A549 (cell line): ENCODE data around the gene ANKRD11. TPM values are rescaled to one million over a fixed set of nuclear protein-coding genes. Genes with fewer than 3 reads are reported as not detected.

Source experiments
- ATAC-seq, 2 experiments: fragments of 200-7000 bp in 1 of 2; fragments of >200 bp in 1 of 2; cut with Nextera tagmentation in 1 of 2; cut with Tn5 transposase in 1 of 2; 3 replicates each; pipeline versions ENCODE4 v1.8.0 to v1.9.1; 2018 to 2020; ENCODE audit warnings: mild to moderate bottlenecking in 1 of 2, moderate library complexity in 1 of 2
- CTCF ChIA-PET: fragments of 300-600 bp; sonication (Branson Sonifier 250); formaldehyde crosslinking; extraction: SDS; loops from one replicate; lab custom pipeline; 2021; ENCODE audit warnings: antibody characterized with exemption, inconsistent platforms; lab: Yijun Ruan, JAX
- POLR2A ChIA-PET: fragments of 350-600 bp; formaldehyde crosslinking; extraction: SDS; loops from one replicate; lab custom pipeline; 2021; ENCODE audit warnings: antibody characterized with exemption, inconsistent platforms; lab: Yijun Ruan, JAX
- DNase-seq, 2 experiments: peaks; one replicate each; pipeline versions ENCODE4 v3.0.0 to v3.0.0-alpha.2; 2011 to 2016; ENCODE audit warnings: low read depth in 1 of 2, low spot score in 1 of 2
- FAIRE-seq: peaks from 2 replicates; lab custom pipeline; 2011; peaks lifted over from hg19 to GRCh38; lab: Jason Lieb, UNC
- H3K27ac ChIP-seq, 2 experiments: fragments of >200 bp; sonication (Bioruptor Twin); formaldehyde crosslinking; 3 replicates each; pipeline ENCODE4 v1.5.1; 2016 to 2017
- H3K4me1 ChIP-seq: fragments of >200 bp; sonication (Bioruptor Twin); formaldehyde crosslinking; 3 replicates; pipeline ENCODE4 v1.6.1; 2016
- H3K4me2 ChIP-seq: fragments of >200 bp; sonication (Bioruptor Twin); formaldehyde crosslinking; 3 replicates; pipeline ENCODE4 v1.6.1; 2016
- H3K4me3 ChIP-seq: fragments of >200 bp; sonication (Bioruptor Twin); formaldehyde crosslinking; 3 replicates; pipeline ENCODE4 v1.5.1; 2016
- H3K9me3 ChIP-seq: fragments of >200 bp; sonication (Bioruptor Twin); formaldehyde crosslinking; 3 replicates; pipeline ENCODE4 v1.6.1; 2016
- ATOH8 ChIP-seq: fragments of 250-450 bp; sonication (Bioruptor Pico); IDR thresholded peaks from 2 replicates; pipeline ENCODE4 v1.5.0; 2020; ENCODE audit warnings: low read depth, mild to moderate bottlenecking, moderate library complexity
- BCL3 ChIP-seq: fragments of >200 bp; sonication (Bioruptor Twin); formaldehyde crosslinking; IDR thresholded peaks from 3 replicates; pipeline ENCODE4 v1.6.1; 2016
- CBX2 ChIP-seq: fragments of 200-600 bp; sonication (generic); IDR thresholded peaks from 2 replicates; pipeline ENCODE4 v1.6.1; 2016; ENCODE audit warnings: low read depth, mild to moderate bottlenecking, borderline replicate concordance
- CBX8 ChIP-seq: fragments of 200-600 bp; sonication (generic); IDR thresholded peaks from 2 replicates; pipeline ENCODE4 v1.6.1; 2016
- EHF ChIP-seq: fragments of 250-450 bp; sonication (Bioruptor Pico); IDR thresholded peaks from 2 replicates; pipeline ENCODE4 v1.5.0; 2020; ENCODE audit warnings: mild to moderate bottlenecking
- EP300 ChIP-seq, 2 experiments: fragments of >200 bp; sonication (Bioruptor Twin); formaldehyde crosslinking; IDR thresholded peaks; 2 replicates in 1 of 2; 3 replicates in 1 of 2; pipeline ENCODE4 v1.6.1; 2016 to 2017
- ESRRA ChIP-seq: fragments of 150-350 bp; IDR thresholded peaks from 2 replicates; pipeline ENCODE4 v1.6.1; 2014; ENCODE audit warnings: mild to moderate bottlenecking, low read length, borderline replicate concordance
- HDAC2 ChIP-seq: fragments of 200-600 bp; sonication (generic); IDR thresholded peaks from 2 replicates; pipeline ENCODE4 v1.6.1; 2016
- HES2 ChIP-seq: fragments of >200 bp; sonication (Bioruptor Twin); formaldehyde crosslinking; IDR thresholded peaks from 2 replicates; pipeline ENCODE4 v1.6.1; 2016
- JUN ChIP-seq, 2 experiments: fragments of >200 bp; sonication (Bioruptor Twin); formaldehyde crosslinking; IDR thresholded peaks; 2 replicates in 1 of 2; 3 replicates in 1 of 2; pipeline ENCODE4 v1.6.1; 2016 to 2017
- KDM1A ChIP-seq: fragments of 200-600 bp; sonication (generic); IDR thresholded peaks from 2 replicates; pipeline ENCODE4 v1.6.1; 2016; ENCODE audit warnings: low read depth, mild to moderate bottlenecking
- KDM5A ChIP-seq: fragments of 200-600 bp; sonication (generic); IDR thresholded peaks from 2 replicates; pipeline ENCODE4 v1.6.1; 2016; ENCODE audit warnings: antibody characterized with exemption, mild to moderate bottlenecking
- MYC ChIP-seq: IDR thresholded peaks from 2 replicates; pipeline ENCODE4 v1.6.1; 2012; ENCODE audit warnings: mild to moderate bottlenecking, inconsistent platforms, low read length, improper control_type of control experiment, borderline replicate concordance
- NPAS2 ChIP-seq: fragments of 250-450 bp; sonication (Bioruptor Pico); IDR thresholded peaks from 2 replicates; pipeline ENCODE4 v1.8.0; 2022; ENCODE audit warnings: mild to moderate bottlenecking, moderate library complexity, borderline replicate concordance
- NR3C1 ChIP-seq: fragments of >200 bp; sonication (Bioruptor Twin); formaldehyde crosslinking; IDR thresholded peaks from 3 replicates; pipeline ENCODE4 v1.6.1; 2017
- REST ChIP-seq: fragments of 200-600 bp; sonication (generic); IDR thresholded peaks from 2 replicates; pipeline ENCODE4 v1.6.1; 2016; ENCODE audit warnings: antibody characterized with exemption, mild to moderate bottlenecking, moderate library complexity
- RFX5 ChIP-seq: fragments of 450-650 bp; IDR thresholded peaks from 2 replicates; pipeline ENCODE4 v1.7.1; 2014; ENCODE audit warnings: antibody characterized with exemption, mild to moderate bottlenecking, moderate library complexity
- TFCP2L1 ChIP-seq: fragments of 250-450 bp; sonication (Bioruptor Pico); IDR thresholded peaks from 2 replicates; pipeline ENCODE4 v1.5.0; 2021; ENCODE audit warnings: mild to moderate bottlenecking
- ZFP36 ChIP-seq: fragments of 450-650 bp; IDR thresholded peaks from 2 replicates; pipeline ENCODE4 v1.6.1; 2014; ENCODE audit warnings: borderline replicate concordance; ENCODE audit not compliant: partially characterized antibody
- WGBS: methylation state at CpG from one replicate; pipeline ENCODE4 v1.1.6; 2017; ENCODE audit errors: missing lambda C conversion rate; 5-methylcytosine and 5-hydroxymethylcytosine counted together
- polyA plus RNA-seq, 4 experiments: library from polyadenylated mRNA; depleted of rRNA in 3 of 4; stranded (reverse); fragments of >200 nt; fragmentation: RNase III in 1 of 4; extraction: RNeasy Plus Mini Kit Qiagen cat#74134 plus additional on column Dnase treatment in 1 of 4; gene quantifications; 2 replicates in 3 of 4; 3 replicates in 1 of 4; pipeline ENCODE4 v1.2.3, GENCODE V29; 2011 to 2017

ANKRD11 gene
- polyA plus RNA-seq, 2 of the 4 experiments (the other 2 are of a cell fraction) = 53.6 to 54.9 TPM

- H3K27ac ChIP-seq = no peak overlapping the region
- peaks cover 41% of the 10 kb centered on the region for H3K4me1 ChIP-seq
- H3K4me3 ChIP-seq = no peak overlapping the region
- 70% methylated on average over 9 of the region's 9 CpGs for WGBS
- ATAC-seq (no peak), FAIRE-seq (no peak), DNase-seq (no peak)
- H3K9me3 ChIP-seq = no peaks in the 10 kb centered on the region
- no peak for TF ChIP-seq HES2
- no peak for TF ChIP-seq BCL3
- TF ChIP-seq ESRRA = no peak
- TF ChIP-seq KDM5A = no peak
- no peak for TF ChIP-seq HDAC2
- TF ChIP-seq CBX8 = no peak
- no peak for TF ChIP-seq MYC
- no peak for TF ChIP-seq KDM1A
- no peak for TF ChIP-seq ATOH8 (CRISPR knock-in tag)
- TF ChIP-seq NR3C1 = no peak
- CTCF ChIA-PET = no interaction called here
- POLR2A ChIA-PET = no interaction called here
- no peak overlapping the region for H3K4me2 ChIP-seq
Observed at GRCh38 chr16:89398924-89399323, 91.4 kb downstream of the ANKRD11 start.

GRCh38 chr16:89397331-89397861 is 93.0 kb downstream of the ANKRD11 start:
- no peak overlapping the region for H3K4me3 ChIP-seq
- no peak for DNase-seq
- whole genome bisulfite sequencing = 95% methylated on average over 16 of the region's 16 CpGs
- ChIA-PET CTCF (interaction anchor here (1.0 kb wide), 1 partner anchor 19 kb away, joined by 3 read pairs; no protein-coding TSS in a partner anchor), POLR2A (no interaction called here)
- H3K4me2 ChIP-seq = no peak overlapping the region
- TF ChIP-seq RFX5 (no peak), EHF (CRISPR knock-in tag) (no peak), JUN (IDR thresholded peaks at IDR 0.05) (no peak), REST (no peak), KDM5A (no peak), ZFP36 (no peak), CBX2 (no peak), HDAC2 (no peak), EP300 (IDR thresholded peaks at IDR 0.05) (no peak), TFCP2L1 (CRISPR knock-in tag) (no peak), NPAS2 (no peak)
- H3K27ac ChIP-seq = no peak overlapping the region
- ATAC-seq = no peak
- peaks cover 40% of the 10 kb centered on the region for H3K4me1 ChIP-seq
- H3K9me3 ChIP-seq = no peaks in the 10 kb centered on the region
- no peak for FAIRE-seq
